ENCODE results near the gene TEX2.

Gene TEX2

DNA sequence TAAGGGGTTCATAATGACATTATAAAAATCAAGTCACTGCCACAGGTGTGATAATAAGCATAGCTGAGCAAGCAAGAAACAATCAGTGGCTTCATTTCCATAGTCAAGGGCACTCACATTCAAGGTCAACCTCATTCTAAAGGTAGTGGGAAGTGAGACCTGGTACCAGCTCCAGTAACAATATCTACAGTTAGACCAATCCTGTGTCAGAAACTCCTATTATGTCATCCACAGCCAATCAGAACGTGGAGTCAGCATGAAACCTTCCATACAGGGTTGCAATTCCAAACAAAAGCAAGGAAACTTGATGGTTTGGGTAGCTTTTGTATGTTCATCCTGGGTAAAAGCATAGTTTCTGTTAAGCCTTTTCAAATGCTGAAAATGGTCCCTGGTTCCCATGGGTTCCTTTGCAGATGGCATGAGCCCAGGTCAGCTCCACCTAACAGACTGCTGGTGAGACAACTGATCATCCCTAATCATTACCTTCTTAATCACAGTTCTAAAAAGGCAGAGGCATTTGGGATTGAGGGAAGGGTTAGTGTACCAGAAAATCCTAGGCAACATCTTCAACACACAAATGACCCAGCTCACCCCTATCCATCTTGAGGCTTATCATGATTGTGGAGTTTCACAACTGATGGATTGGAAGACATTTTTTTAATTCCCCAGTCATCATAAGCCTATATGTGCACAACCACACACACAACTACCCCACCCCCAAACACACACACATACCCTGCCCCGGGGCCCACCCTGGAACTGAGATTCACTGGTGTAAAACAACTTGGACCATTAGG, 30.4 kb downstream of the TEX2 start:
- H3K27ac ChIP-seq (replicated peaks): no peak overlapping the region
- TF ChIP-seq SPI1 (IDR thresholded peaks at IDR 0.05; ENCODE audit: borderline replicate concordance, low read depth) (no peak), POLR2AphosphoS5 (IDR thresholded peaks at IDR 0.05; ENCODE audit: low read depth) (no peak), GABPA (IDR thresholded peaks at IDR 0.05; ENCODE audit: low read depth) (no peak)
- TF ChIP-seq, protein P1, sequence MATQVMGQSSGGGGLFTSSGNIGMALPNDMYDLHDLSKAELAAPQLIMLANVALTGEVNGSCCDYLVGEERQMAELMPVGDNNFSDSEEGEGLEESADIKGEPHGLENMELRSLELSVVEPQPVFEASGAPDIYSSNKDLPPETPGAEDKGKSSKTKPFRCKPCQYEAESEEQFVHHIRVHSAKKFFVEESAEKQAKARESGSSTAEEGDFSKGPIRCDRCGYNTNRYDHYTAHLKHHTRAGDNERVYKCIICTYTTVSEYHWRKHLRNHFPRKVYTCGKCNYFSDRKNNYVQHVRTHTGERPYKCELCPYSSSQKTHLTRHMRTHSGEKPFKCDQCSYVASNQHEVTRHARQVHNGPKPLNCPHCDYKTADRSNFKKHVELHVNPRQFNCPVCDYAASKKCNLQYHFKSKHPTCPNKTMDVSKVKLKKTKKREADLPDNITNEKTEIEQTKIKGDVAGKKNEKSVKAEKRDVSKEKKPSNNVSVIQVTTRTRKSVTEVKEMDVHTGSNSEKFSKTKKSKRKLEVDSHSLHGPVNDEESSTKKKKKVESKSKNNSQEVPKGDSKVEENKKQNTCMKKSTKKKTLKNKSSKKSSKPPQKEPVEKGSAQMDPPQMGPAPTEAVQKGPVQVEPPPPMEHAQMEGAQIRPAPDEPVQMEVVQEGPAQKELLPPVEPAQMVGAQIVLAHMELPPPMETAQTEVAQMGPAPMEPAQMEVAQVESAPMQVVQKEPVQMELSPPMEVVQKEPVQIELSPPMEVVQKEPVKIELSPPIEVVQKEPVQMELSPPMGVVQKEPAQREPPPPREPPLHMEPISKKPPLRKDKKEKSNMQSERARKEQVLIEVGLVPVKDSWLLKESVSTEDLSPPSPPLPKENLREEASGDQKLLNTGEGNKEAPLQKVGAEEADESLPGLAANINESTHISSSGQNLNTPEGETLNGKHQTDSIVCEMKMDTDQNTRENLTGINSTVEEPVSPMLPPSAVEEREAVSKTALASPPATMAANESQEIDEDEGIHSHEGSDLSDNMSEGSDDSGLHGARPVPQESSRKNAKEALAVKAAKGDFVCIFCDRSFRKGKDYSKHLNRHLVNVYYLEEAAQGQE (IDR thresholded peaks at IDR 0.05; ENCODE audit: insufficient replicate concordance, low read depth): no peak
- TF ChIP-seq, protein P2, sequence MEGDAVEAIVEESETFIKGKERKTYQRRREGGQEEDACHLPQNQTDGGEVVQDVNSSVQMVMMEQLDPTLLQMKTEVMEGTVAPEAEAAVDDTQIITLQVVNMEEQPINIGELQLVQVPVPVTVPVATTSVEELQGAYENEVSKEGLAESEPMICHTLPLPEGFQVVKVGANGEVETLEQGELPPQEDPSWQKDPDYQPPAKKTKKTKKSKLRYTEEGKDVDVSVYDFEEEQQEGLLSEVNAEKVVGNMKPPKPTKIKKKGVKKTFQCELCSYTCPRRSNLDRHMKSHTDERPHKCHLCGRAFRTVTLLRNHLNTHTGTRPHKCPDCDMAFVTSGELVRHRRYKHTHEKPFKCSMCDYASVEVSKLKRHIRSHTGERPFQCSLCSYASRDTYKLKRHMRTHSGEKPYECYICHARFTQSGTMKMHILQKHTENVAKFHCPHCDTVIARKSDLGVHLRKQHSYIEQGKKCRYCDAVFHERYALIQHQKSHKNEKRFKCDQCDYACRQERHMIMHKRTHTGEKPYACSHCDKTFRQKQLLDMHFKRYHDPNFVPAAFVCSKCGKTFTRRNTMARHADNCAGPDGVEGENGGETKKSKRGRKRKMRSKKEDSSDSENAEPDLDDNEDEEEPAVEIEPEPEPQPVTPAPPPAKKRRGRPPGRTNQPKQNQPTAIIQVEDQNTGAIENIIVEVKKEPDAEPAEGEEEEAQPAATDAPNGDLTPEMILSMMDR (IDR thresholded peaks at IDR 0.05; ENCODE audit: insufficient read depth, low read length): no peak

DNA sequence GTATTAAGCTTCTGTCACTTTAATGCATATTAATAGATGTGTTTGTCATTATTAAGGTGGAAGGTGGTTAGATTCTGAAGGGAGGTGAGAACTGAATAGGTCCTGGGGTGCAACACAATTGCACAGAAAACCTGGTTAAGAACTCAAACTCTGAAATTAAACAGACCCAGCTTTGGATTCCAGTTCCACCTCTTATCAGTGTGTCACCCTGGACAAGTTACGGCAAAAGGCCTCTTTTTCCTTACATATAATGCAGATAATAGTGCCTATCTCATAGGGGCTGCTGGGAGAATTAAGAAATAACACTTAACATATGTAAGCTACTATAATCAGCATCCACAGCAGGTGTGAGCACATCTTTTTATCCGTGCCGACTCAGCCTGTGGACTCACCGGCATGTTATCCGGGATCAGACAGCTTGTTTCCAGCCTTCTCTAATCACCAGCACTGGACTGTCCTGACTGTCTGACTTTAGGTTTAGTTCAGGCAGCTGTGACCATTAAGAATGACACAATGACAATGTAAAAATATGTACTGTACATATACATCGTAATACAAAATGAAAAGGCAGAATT, 31.4 kb downstream of the TEX2 start:
- H3K27ac ChIP-seq (replicated peaks): no peak overlapping the region
- H3K27me3 ChIP-seq (ENCODE audit: insufficient read depth, poor library complexity, severe bottlenecking): no peaks in the 10 kb centered on the region
- no peak for TF ChIP-seq GABPA (IDR thresholded peaks at IDR 0.05; ENCODE audit: low read depth)
- TF ChIP-seq, protein P2 (IDR thresholded peaks at IDR 0.05; ENCODE audit: insufficient read depth, low read length): no peak
- DNase-seq (ENCODE audit: low read depth in 1 of 2, low spot score in 1 of 2): no peak
- H3K4me3 ChIP-seq (replicated peaks; ENCODE audit: insufficient read depth, low read length): no peak overlapping the region

More for the DNA sequence above, 30.4 kb downstream of the TEX2 start:
- Histone ChIP-seq H3K4me3 (replicated peaks; ENCODE audit: insufficient read depth, low read length) (no peak overlapping the region), H3K27me3 (ENCODE audit: insufficient read depth, poor library complexity, severe bottlenecking) (no peaks in the 10 kb centered on the region)
- DNase-seq (ENCODE audit: low read depth in 1 of 2, low spot score in 1 of 2): no peak

DNA sequence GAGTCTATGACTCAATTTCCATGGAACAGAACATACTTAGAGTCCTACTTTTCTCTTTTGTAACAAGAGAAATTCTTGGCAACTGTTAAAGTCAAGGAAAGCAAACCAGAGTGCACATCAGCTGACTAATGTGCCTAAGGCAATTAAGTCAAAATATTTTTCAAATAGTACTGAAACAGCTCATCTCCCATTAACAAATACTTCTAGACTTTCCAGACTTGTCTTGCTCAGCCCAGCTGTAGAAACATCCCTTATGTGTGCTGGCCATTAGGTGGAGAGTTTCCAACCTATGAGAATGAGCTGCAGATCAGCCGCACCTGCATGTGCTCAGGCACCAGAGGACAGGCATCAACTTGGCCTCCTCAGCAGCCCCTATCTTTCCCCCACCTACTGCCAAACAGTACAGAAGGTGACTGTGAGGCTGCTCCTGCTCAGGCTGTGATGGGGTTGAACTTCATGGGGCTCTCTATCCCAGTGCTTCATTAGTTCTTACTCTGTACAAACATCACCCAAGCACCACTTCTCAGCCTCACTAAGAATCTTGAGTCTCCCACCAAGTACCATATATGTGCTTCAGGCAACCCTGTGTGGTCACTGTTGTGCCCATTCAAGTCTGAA, 32.2 kb downstream of the TEX2 start:
- H3K27me3 ChIP-seq (ENCODE audit: insufficient read depth, poor library complexity, severe bottlenecking): no peaks in the 10 kb centered on the region
- H3K4me3 ChIP-seq (replicated peaks; ENCODE audit: insufficient read depth, low read length): no peak overlapping the region
- no peak overlapping the region for H3K27ac ChIP-seq (replicated peaks)
- no peak for TF ChIP-seq SPI1 (IDR thresholded peaks at IDR 0.05; ENCODE audit: borderline replicate concordance, low read depth)
- TF ChIP-seq, protein P2 (IDR thresholded peaks at IDR 0.05; ENCODE audit: insufficient read depth, low read length): no peak
- no peak for TF ChIP-seq GABPA (IDR thresholded peaks at IDR 0.05; ENCODE audit: low read depth)
- no peak for TF ChIP-seq POLR2AphosphoS5 (IDR thresholded peaks at IDR 0.05; ENCODE audit: low read depth)
- TF ChIP-seq, protein P1 (IDR thresholded peaks at IDR 0.05; ENCODE audit: insufficient replicate concordance, low read depth): no peak
- no peak for DNase-seq (ENCODE audit: low read depth in 1 of 2, low spot score in 1 of 2)

All from HL-60 (cell line).